Tibial nerve (tissue), 3 donors: ENCODE data around the gene LHFPL3.

Experiments
- POLR2A ChIP-seq, 2 donors: fragments of 450-650 bp; IDR thresholded peaks; one replicate each; pipeline ENCODE4 v1.6.1; 2017; ENCODE audit warnings: antibody characterized with exemption in 2 of 2, mild to moderate bottlenecking in 2 of 2, moderate library complexity in 2 of 2
- TF ChIP-seq, protein P1 (sequence below), 5 experiments: fragments of 200-600 bp in 3 of 5; fragments of 450-650 bp in 2 of 5; sonication (generic) in 3 of 5; IDR thresholded peaks; one replicate each; pipeline ENCODE4 v1.5.1; 2016 to 2019; ENCODE audit warnings: antibody characterized with exemption in 5 of 5, mild to moderate bottlenecking in 3 of 5, moderate library complexity in 2 of 5

DNA sequence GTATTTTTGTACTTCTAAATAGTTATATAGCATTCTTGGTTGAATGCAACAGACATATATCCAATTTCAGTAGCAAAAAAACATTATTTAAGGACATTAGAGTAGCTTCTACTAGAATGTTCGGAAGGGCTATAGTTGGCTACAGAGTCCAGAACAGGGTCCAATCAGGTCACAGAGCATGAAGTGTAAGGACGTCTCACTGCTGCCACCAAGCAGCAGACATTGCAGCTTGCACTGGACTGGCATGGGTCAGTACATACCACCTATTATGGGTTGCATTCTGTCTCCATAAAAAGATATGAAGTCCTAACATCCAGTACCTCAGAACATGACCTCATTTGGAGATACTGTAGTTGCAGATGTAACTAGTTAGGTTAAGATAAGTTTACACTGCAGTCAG is 87.3 kb downstream of the LHFPL3 start:
- TF ChIP-seq POLR2A (IDR thresholded peaks at IDR 0.05): no peak
- TF ChIP-seq, protein P1, sequence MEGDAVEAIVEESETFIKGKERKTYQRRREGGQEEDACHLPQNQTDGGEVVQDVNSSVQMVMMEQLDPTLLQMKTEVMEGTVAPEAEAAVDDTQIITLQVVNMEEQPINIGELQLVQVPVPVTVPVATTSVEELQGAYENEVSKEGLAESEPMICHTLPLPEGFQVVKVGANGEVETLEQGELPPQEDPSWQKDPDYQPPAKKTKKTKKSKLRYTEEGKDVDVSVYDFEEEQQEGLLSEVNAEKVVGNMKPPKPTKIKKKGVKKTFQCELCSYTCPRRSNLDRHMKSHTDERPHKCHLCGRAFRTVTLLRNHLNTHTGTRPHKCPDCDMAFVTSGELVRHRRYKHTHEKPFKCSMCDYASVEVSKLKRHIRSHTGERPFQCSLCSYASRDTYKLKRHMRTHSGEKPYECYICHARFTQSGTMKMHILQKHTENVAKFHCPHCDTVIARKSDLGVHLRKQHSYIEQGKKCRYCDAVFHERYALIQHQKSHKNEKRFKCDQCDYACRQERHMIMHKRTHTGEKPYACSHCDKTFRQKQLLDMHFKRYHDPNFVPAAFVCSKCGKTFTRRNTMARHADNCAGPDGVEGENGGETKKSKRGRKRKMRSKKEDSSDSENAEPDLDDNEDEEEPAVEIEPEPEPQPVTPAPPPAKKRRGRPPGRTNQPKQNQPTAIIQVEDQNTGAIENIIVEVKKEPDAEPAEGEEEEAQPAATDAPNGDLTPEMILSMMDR (IDR thresholded peaks at IDR 0.05): no peak
